Cerebellar nuclear complex (tissue), 1 donor: Measurements from ENCODE around the gene BRCA1.
"Not testable (repeated sequence)": the region's sequence is repeated elsewhere in the genome, so short reads cannot be mapped to it uniquely, and the experiment has no call there.

Source experiments
- DNase-seq, 2 experiments: peaks; one replicate each; lab custom pipeline; 2025; lab: John Stamatoyannopoulos, UW

The BRCA1 gene

GRCh38 chr17:43003542-43004172 lies 121.5 kb downstream of the BRCA1 start:
- DNase-seq: no peak

- not testable (repeated sequence) for DNase-seq
These were observed 124.3 kb downstream of the BRCA1 start for GRCh38 chr17:43000894-43001293.

- DNase-seq: no peak
These were observed 126.1 kb downstream of the BRCA1 start for GRCh38 chr17:42999003-42999525.

GRCh38 chr17:42997984-42998938 lies 126.9 kb downstream of the BRCA1 start, which contains the start of gene RPL27:
TSS of gene RPL27 (plus strand) at chr17:42998419. CDS start at chr17:42998751, 332 bp downstream.
- DNase-seq: peak; percentile 89 to 97

- DNase-seq: no peak
These were observed 127.7 kb downstream of the BRCA1 start for GRCh38 chr17:42997390-42997983.
